ENCODE results near the gene CRYBB2.

GRCh38 chr22:25182131-25183110 lies 37.0 kb upstream of the CRYBB2 start:
- TF ChIP-seq POLR2A (IDR thresholded peaks at IDR 0.05) (no peak), CTCF (IDR thresholded peaks at IDR 0.05) (no peak)
